T-helper 17 cell (primary cell): ENCODE measurements around the gene CEND1. TPM values are rescaled to one million over a fixed set of nuclear protein-coding genes. Genes with fewer than 3 reads are reported as not detected.

ENCODE experiments used
- ATAC-seq: fragments of 150-1000 bp; cut with Tn5 transposase; 2 replicates; pipeline ENCODE4 v1.10.0; 2021; ENCODE audit warnings: mild to moderate bottlenecking, moderate library complexity
- DNase-seq, 3 donors: peaks; one replicate each; pipeline versions ENCODE4 v3.0.0 to v3.0.0-alpha.2; 2020 to 2021
- H3K9me3 ChIP-seq: one replicate; pipeline ENCODE4 v1.7.0; 2013; ENCODE audit warnings: low read length, mild to moderate bottlenecking; ENCODE audit not compliant: control insufficient read depth, poor library complexity, severe bottlenecking
- H3K27ac Mint-ChIP-seq: one replicate; pipeline ENCODE4 v1.8.0; 2022; ENCODE audit warnings: mild to moderate bottlenecking, moderate library complexity, mixed read lengths
- H3K27me3 Mint-ChIP-seq: one replicate; pipeline ENCODE4 v1.8.0; 2022; ENCODE audit warnings: mixed read lengths
- H3K36me3 Mint-ChIP-seq: one replicate; pipeline ENCODE4 v1.8.0; 2022; ENCODE audit warnings: low read depth, mixed read lengths
- H3K4me1 Mint-ChIP-seq: one replicate; pipeline ENCODE4 v1.8.0; 2022; ENCODE audit warnings: mild to moderate bottlenecking, mixed read lengths
- H3K4me3 Mint-ChIP-seq: one replicate; pipeline ENCODE4 v1.8.0; 2022; ENCODE audit warnings: mild to moderate bottlenecking, moderate library complexity, mixed read lengths
- total RNA-seq, 4 donors: library from RNA in 2 of 4; stranded (reverse) in 2 of 4; gene quantifications; one replicate each; pipeline ENCODE4 v1.2.3 and lab custom pipeline; 2022 to 2026

CEND1 gene
- total RNA-seq, 2 donors from 2014 or later: 0.63 TPM; not detected in 1

DNA sequence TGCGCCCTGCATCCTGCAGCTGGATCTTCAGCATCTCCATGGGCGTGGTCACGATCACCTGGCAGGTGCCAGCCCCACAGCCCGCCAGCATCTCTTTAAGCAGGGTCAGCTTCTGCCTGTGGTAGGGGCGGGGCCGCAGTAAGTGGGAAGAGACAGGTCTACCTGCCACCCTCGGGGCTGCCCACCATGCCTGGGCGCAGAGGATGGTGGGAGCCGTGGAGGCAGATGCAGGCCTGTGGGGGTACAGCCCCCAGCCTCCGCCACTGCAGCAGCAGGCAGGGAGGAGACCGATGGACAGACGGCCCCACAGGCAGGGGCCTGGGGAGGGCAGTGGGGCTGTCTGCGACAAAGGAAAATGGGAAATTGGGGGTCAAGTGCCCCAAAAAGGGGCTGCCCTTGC is 3.0 kb upstream of the CEND1 start:
- no peaks in the 10 kb centered on the region for H3K36me3 Mint-ChIP-seq
- H3K4me1 Mint-ChIP-seq: peaks cover 10% of the 10 kb centered on the region
- no peak for ATAC-seq

DNA sequence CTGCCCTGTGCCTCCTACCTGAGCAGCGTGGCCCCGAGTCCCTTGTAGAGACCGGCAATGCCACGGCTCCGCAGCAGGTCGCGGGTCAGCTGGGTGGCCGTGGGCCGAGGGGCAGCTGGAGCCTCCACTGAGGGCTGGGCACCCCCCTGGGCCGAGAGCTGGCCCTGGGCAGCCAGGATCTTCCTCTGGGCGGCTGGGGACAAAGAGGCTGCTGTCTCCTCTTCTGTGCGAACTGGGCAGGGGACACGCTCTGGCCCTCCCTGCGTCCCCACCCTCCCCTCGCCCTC is 2.6 kb upstream of the CEND1 start:
- ATAC-seq: no peak

More for the DNA sequence above, 3.0 kb upstream of the CEND1 start:
- Mint-ChIP-seq H3K27me3 (no peaks in the 10 kb centered on the region), H3K27ac (no peak overlapping the region), H3K4me3 (no peak overlapping the region)
- no peak for DNase-seq
- no peaks in the 10 kb centered on the region for H3K9me3 ChIP-seq

DNA sequence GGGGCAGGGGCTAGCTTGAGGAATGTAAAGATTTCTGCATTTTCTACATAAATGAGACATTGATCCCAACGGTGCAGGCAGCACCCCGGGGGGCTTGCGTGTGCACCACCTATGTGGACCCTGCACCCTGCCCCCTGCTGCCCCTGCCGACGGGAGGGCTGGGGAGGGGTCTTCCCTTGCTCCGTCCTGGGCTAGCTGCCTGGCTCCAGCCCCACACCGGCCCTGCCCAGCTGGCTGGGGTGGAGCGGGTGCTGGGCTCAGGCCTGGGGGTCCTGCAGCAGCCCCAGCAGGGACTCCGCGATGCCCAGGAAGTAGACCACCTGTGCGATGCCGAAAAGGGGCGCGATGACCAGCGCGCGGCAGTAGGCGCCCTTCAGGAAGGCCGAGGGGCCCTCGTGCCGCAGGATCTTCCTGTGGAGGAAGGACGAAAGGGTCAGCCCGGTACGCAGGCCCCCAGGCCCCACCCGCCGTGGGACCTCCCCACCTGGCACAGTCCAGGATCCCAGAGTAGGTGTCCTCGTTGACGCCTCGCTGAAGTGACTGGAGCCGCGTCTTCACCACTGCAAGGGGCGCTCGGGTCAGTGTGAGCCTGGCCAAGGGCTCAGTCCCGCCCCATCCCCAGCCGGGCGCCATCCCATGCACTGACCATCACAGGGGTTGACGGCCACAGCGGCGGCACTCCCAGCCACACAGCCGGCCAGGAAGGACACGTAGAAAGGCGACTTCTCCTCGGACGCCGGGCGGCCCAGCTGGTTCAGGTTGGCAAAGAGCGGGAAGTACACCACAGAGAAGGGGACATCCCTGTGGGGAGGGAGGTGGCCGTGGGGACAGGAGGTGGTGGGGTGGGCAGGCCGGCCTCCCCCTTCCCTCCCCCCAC is 2.0 kb upstream of the CEND1 start:
- no peaks in the 10 kb centered on the region for H3K36me3 Mint-ChIP-seq
- H3K27ac Mint-ChIP-seq: no peak overlapping the region
- peaks cover 9% of the 10 kb centered on the region for H3K4me1 Mint-ChIP-seq
- no peaks in the 10 kb centered on the region for H3K9me3 ChIP-seq
- no peaks in the 10 kb centered on the region for H3K27me3 Mint-ChIP-seq
- DNase-seq: peak in 1 of 3 donors; percentile 9
- no peak for ATAC-seq
- no peak overlapping the region for H3K4me3 Mint-ChIP-seq

More for the DNA sequence above, 2.6 kb upstream of the CEND1 start:
- Mint-ChIP-seq H3K27ac (no peak overlapping the region), H3K4me1 (peaks cover 10% of the 10 kb centered on the region), H3K36me3 (no peaks in the 10 kb centered on the region), H3K4me3 (no peak overlapping the region), H3K27me3 (no peaks in the 10 kb centered on the region)
- H3K9me3 ChIP-seq: no peaks in the 10 kb centered on the region
- no peak for DNase-seq

DNA sequence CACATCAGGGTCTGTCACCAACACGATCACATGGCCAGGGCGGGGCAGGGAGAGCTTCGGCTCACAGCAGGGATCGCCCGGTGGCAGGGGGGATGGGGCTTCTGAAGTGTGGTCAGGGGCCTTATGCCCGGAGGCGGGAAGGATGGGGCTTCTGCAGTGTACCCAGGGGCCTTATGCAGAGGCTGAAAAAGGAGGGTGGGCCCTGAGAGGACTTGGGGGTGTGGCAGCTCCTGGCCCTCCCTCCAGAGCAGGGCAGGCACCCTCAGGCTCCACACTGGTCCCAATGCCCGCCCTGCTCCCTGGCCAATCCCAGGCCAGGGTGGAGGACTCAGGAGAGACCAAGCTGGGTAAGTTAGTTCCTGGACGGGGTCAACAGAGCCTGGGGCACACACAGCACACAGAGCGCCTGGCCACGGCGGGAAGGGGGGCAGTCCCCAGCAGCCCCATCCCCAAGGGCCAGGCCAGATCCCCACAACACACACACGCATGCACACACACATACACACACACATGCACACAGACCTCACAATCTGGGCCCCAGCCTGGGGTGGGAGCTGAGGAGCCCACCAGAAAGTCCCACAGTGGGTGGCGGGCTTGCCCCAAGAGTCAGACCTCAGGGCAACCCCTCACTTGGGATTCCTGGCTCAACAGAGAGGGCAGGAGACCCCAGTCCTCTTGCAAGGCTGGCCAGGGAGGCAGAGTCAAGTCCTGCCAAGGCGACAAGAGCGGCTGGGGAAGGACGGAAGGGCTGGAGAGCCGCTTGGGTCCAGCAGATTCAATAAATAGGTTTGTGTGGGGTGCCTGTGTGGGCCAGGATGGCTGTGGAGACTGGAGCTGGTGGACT is 1.1 kb upstream of the CEND1 start:
- ATAC-seq (no peak), DNase-seq (no peak)
- Mint-ChIP-seq H3K27me3 (no peaks in the 10 kb centered on the region), H3K4me1 (peaks cover 4% of the 10 kb centered on the region), H3K4me3 (no peak overlapping the region), H3K27ac (no peak overlapping the region), H3K36me3 (no peaks in the 10 kb centered on the region)
- no peaks in the 10 kb centered on the region for H3K9me3 ChIP-seq

DNA sequence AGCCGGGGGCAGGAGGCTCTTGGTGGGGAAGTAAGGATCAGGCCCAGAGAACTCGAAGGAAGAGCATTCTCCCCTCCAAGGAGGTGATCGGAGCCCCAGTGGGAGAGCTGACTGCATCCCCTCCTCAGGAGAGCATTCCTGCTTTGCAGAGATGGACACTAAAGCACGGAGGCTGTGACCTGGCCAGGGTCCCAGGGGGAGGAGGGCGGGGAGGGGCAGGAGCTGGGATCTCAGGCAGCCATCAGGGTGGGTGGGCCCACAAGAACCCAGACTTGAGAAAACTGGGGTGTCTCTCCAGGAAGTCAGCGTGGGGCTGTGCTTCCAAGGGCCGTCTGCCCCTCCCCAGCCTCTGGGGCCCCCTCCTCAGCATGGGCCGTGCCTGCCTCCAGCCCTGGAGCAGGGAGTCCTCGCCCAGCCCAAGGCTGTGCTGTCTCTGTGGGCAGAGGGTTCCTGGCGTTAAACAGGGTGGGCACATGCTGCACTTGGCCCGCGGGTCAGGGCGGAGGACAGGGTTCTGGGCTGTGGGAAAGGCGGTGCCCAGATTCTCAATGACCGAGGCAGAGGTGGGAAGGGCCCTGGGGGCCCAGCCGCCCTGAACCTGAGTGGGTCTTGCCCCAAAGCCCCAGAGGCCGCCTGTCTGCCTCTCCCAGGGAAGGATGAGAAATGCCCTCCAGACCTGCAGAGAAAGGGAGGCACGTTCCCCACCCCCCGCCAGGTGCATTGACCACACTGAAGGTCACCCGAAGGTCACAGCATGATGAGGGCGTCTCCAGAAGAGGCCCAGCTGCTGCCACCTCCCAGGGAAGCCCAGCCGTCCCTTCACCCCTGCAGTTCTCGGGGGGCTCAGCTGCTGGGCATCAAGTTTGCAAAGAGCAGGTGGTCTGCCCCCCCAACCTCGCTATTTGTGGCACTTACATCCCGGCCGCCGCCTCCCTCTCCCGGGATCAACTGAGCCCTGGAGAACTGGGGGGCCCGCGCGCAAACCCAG is 643 bp downstream of the CEND1 start:
- peak overlapping the region; percentile 52 for H3K4me3 Mint-ChIP-seq
- H3K27me3 Mint-ChIP-seq: no peaks in the 10 kb centered on the region
- no peaks in the 10 kb centered on the region for H3K36me3 Mint-ChIP-seq
- ATAC-seq (no peak), DNase-seq (no peak)
- no peaks in the 10 kb centered on the region for H3K9me3 ChIP-seq
- H3K4me1 Mint-ChIP-seq: peaks cover 4% of the 10 kb centered on the region
- H3K27ac Mint-ChIP-seq: no peak overlapping the region

DNA sequence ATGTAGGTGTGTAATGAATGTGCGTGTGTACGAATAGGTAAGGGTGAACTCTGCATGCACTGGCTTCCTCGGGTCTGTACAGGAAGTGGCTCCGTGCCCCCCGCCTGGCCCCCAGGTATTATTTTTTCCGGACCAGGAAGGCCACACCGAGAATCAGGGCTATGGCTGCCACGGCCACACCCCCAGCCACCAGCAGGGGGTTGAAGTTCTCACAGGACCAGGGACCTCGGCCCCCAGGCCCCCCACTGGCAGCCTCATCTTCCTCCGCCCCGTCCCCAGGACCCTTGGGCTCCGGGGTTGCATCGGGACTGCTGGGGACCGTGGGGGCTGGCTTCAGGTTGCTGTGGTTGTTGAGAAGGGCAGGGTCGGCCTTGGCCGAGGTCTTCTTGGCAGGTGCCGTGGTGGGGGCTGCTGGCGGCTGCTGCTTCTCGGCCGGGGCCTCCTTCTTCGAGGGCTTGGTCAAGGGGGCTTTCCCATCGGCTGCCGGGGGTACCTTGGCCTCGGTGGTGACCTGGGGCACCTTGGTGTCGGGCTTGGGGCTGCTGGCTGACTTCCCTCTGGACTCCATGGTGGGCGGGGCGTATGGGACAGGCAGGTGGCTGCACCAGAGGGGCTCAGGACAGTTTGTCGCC is 1.8 kb downstream of the CEND1 start:
- no peak for DNase-seq
- Mint-ChIP-seq H3K36me3 (no peaks in the 10 kb centered on the region), H3K4me3 (no peak overlapping the region), H3K4me1 (peaks cover 4% of the 10 kb centered on the region), H3K27me3 (no peaks in the 10 kb centered on the region), H3K27ac (no peak overlapping the region)
- no peaks in the 10 kb centered on the region for H3K9me3 ChIP-seq
- no peak for ATAC-seq

DNA sequence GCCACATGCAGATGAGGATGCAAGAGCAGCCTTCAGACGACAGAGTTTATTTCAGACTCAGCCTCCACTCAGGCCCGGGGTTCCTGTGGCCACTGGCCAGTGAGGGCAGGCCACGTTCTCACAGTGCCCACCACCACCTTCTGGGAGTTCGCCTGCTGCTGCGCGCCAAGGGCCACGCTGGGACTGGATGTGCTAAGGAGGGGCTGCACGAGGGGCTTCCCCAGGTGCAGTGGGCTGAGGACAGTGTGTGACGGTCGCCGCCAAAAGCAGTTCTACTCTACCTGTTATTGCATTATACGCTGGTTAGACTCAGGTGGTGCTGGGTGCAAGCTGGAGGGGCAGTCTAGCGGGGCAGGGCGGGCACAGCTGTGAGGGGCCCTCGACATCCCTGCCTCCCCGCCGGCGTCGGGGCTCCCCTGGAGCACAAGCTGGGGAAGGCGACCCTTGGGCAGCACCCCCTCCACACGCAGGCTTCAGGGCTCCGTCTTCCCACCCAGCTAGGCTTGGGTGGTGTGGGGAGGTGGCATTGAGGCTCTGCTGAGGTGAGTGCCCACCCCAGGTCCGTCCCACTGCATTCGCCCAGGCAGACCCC is 2.7 kb downstream of the CEND1 start:
- peaks cover 4% of the 10 kb centered on the region for H3K4me1 Mint-ChIP-seq
- no peaks in the 10 kb centered on the region for H3K9me3 ChIP-seq
- H3K36me3 Mint-ChIP-seq: no peaks in the 10 kb centered on the region
- no peak overlapping the region for H3K4me3 Mint-ChIP-seq
- no peak overlapping the region for H3K27ac Mint-ChIP-seq
- no peaks in the 10 kb centered on the region for H3K27me3 Mint-ChIP-seq
- DNase-seq (no peak), ATAC-seq (no peak)

DNA sequence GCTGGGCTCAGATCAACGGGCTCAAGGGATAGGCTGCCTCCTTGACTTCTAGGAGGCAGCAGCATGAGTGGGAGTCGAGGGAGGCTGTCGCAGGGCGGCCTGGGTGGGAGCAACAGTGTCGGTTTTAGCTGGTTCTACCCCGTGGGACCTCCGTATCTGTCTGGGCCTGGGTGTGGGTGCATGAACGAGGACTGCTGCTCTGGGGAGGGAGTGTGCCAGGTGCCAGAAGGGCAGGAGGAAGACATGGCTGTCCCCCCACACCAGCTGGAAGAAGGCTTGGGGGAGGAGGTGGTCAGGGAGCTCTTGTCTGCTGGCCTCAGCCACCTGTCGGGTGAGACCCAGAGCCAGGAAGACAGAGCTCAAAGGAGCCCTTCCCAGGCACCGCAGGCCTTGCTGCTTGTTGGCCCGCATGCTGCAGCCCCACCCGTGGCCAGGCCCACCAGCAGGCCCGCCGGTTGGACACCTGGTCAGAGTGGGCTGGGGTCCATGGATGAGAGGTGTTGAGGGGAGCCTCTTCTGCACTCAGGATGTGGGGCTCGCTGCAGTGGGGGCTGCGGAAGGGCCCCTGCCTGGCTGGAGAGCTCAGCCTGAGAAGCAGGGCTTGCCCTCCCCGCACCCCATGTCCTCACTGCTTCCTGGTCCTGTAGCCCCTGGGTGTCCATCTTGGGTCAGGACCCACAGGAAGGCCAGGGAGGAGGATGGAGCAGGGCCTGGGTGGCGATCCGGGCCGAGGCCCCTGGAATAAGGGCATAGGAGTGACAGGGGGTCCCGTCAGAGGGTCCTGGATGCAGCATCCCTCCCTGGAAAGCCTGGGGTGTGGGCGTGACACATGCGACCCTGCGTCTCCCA is 3.4 kb downstream of the CEND1 start:
- Mint-ChIP-seq H3K27ac (no peak overlapping the region), H3K36me3 (no peaks in the 10 kb centered on the region), H3K4me3 (no peak overlapping the region), H3K27me3 (no peaks in the 10 kb centered on the region), H3K4me1 (peaks cover 4% of the 10 kb centered on the region)
- DNase-seq (no peak), ATAC-seq (no peak)
- no peaks in the 10 kb centered on the region for H3K9me3 ChIP-seq

DNA sequence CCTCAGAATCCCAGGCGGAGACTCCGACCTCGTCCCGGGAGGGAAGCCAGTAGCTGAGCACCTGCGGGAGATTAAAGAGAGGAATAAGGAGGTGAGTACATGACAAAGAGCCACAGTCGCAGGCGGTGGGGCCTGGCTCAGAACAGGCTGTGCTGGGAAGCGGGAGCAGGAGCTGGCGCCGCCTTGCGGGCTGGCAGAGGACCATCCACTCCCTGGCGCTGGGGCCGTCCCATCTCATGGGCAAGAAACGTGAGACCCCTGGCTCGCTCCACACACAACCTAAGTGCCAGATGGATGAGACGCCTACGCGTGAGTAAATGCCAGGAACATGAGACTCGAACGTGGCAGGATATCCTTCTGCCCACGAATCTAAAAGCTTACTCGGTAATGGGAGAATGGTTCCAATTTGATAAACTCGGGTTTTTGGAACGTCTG is 6.3 kb downstream of the CEND1 start:
- Mint-ChIP-seq H3K27ac (peak overlapping the region; percentile 56), H3K4me1 (peaks cover 4% of the 10 kb centered on the region), H3K27me3 (no peaks in the 10 kb centered on the region), H3K4me3 (no peak overlapping the region), H3K36me3 (no peaks in the 10 kb centered on the region)
- ATAC-seq: peak; percentile 71
- H3K9me3 ChIP-seq: no peaks in the 10 kb centered on the region
- no peak for DNase-seq

DNA sequence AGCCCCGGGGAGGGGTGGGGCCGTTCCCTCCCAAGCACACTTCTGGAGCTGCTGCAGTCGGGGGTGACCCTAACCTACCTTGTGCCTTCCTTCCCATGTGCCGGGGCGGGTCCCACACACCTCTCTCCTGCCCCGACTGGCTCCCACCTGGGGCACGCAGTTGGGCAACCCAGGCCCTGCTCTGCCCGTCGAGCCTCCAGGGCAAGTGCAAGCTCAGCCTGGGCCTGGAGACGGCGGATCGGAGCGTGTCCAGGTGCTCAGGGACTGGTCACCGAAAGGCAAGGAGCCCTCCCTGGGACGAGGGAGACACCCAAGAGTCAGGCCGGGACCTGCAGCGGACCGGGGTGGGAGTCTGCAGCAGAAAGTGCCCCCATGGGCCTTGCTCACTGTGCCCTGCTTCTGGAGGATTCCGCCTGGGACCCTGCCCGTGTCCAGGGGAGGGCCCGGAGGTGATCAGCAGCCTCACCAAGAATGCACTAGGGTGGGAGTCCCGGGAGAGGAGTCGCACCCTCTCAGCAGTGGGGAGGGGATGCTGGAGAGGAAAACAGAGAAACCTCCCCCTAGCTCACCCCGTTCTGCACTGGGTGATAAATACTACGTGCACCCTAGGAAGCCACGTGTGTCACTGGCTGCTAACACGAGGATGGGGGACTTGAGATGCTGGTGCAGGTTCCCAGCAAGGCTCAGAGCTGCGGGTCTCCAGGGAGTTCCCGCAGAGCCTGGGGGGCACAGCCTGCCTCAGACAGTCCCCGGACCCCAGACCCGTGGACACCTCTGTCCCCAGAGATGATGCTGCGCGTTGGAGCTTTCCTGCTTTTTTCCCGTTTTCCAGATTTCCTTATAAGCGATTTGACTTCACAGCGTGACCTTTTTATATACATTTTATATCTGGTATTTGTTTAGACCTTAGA is 7.4 kb downstream of the CEND1 start:
- Mint-ChIP-seq H3K36me3 (no peaks in the 10 kb centered on the region), H3K4me3 (no peak overlapping the region), H3K4me1 (peaks cover 4% of the 10 kb centered on the region), H3K27ac (no peak overlapping the region), H3K27me3 (no peaks in the 10 kb centered on the region)
- ATAC-seq (no peak), DNase-seq (no peak)
- H3K9me3 ChIP-seq: no peaks in the 10 kb centered on the region

DNA sequence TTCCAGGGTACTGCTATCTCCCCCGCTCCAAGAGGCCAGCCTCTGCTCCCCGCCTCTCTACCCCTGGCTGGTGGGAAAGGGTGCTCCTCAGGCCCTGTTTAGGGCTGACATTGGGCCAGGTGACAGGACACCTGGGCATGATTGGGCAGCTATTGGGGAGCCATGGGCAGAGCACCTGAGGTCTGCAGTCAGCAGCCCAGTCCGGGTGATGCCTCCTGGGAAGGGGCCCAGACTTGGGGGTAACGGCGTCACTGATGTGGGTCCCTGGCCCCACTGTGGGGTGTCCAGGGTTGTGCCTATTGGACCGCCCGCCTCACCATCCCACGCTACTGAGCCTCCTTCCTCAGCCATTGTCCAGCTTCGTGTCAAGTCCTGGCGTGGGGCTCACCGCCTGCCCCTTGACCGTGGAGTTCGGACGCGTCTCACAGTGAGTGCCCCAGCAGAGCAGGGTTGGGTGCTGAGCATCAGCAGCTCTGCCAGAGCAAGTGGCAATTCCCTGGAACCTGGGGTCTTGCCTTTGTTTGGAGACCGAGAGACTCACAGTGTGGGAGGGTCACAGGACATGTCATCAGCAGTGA is 9.8 kb downstream of the CEND1 start:
- H3K4me1 Mint-ChIP-seq: peaks cover 6% of the 10 kb centered on the region
- DNase-seq (no peak), ATAC-seq (no peak)
- no peaks in the 10 kb centered on the region for H3K36me3 Mint-ChIP-seq
- peak overlapping the region; percentile 53 for H3K4me3 Mint-ChIP-seq
- H3K27ac Mint-ChIP-seq: no peak overlapping the region
- no peaks in the 10 kb centered on the region for H3K27me3 Mint-ChIP-seq
- no peaks in the 10 kb centered on the region for H3K9me3 ChIP-seq
